HT-29 (cell line): ENCODE results near the gene RGS9BP. TPM values are rescaled to one million over a fixed set of nuclear protein-coding genes. Genes with fewer than 3 reads are reported as not detected.
"Not testable (repeated sequence)": the region's sequence is repeated elsewhere in the genome, so short reads cannot be mapped to it uniquely, and the experiment has no call there.

ENCODE experiments used
- DNase-seq: peaks from one replicate; pipeline ENCODE4 v3.0.0-alpha.2; 2015; ENCODE audit warnings: low spot score
- small RNA-seq: library from RNA; depleted of rRNA; stranded (forward); fragments of <200 nt; gene quantifications from one replicate; pipeline ENCODE3, GENCODE V24; 2014
- total RNA-seq: library from RNA; depleted of rRNA; stranded (reverse); fragments of >200 nt; shearing (Covaris generic); gene quantifications from 2 replicates; pipeline ENCODE4 v1.2.3, GENCODE V29; 2014; rRNA removed

Gene RGS9BP
- total RNA-seq, 1 experiment from 2014 or later, result 1.0 TPM

GRCh38 chr19:32694851-32695250 lies 19.2 kb downstream of the RGS9BP start:
- not testable (repeated sequence) for DNase-seq

GRCh38 chr19:32695506-32695905 lies 19.9 kb downstream of the RGS9BP start:
- not testable (repeated sequence) for DNase-seq

GRCh38 chr19:32696771-32697170 lies 21.1 kb downstream of the RGS9BP start:
- DNase-seq, result not testable (repeated sequence)

- not testable (repeated sequence) for DNase-seq
Observed at GRCh38 chr19:32700129-32700528, 24.5 kb downstream of the RGS9BP start.

- DNase-seq, result peak; percentile 57
Observed at GRCh38 chr19:32702010-32702409, 26.4 kb downstream of the RGS9BP start.

GRCh38 chr19:32704006-32704405 lies 28.4 kb downstream of the RGS9BP start:
- not testable (repeated sequence) for DNase-seq

GRCh38 chr19:32708457-32708856 lies 32.8 kb downstream of the RGS9BP start:
- no peak for DNase-seq

GRCh38 chr19:32709032-32709431 lies 33.4 kb downstream of the RGS9BP start:
- DNase-seq, result no peak

- DNase-seq, result no peak
Observed at GRCh38 chr19:32711747-32712146, 36.1 kb downstream of the RGS9BP start.

- not testable (repeated sequence) for DNase-seq
Observed at GRCh38 chr19:32716203-32716602, 40.6 kb downstream of the RGS9BP start.

- DNase-seq, result no peak
Observed at GRCh38 chr19:32717496-32717895, 41.8 kb downstream of the RGS9BP start.

GRCh38 chr19:32718286-32718685 lies 42.6 kb downstream of the RGS9BP start:
- DNase-seq, result peak; percentile 75

GRCh38 chr19:32719611-32720059 lies 44.0 kb downstream of the RGS9BP start, which contains the start of gene TDRD12:
Gene TDRD12 (plus strand): TSS chr19:32719767. CDS start chr19:32720073, 306 bp downstream.
- DNase-seq, result no peak

- no peak for DNase-seq
Observed at GRCh38 chr19:32720216-32720935, 44.7 kb downstream of the RGS9BP start.

- DNase-seq, result no peak
Observed at GRCh38 chr19:32720936-32721250, 45.2 kb downstream of the RGS9BP start.

Small RNA genes within 50 kb of the gene (small RNA-seq; reads per million reads assigned to genes)
- gene RN7SL789P, result not detected

Other genes starting within 250 kb of the RGS9BP start
- 204 and 221 TPM in 2 replicates for gene PDCD5, start 94.7 kb upstream of the RGS9BP start, total RNA-seq
- gene ANKRD27, start 668 bp upstream of the RGS9BP start, total RNA-seq, result 39.4 and 43.1 TPM in 2 replicates
- 18.4 and 19.9 TPM in 2 replicates for gene NUDT19, start 16.0 kb downstream of the RGS9BP start, total RNA-seq
- gene TDRD12, start 43.9 kb downstream of the RGS9BP start, total RNA-seq, result 0.03 TPM in 1 of 2 replicates, not detected in the other
- 0.28 and 0.60 TPM in 2 replicates for gene SLC7A9, start 193.9 kb downstream of the RGS9BP start, total RNA-seq